T-helper 9 cell (primary cell): ENCODE results near the gene PANK4.
A peak's percentile ranks its signal among the peaks of the same experiment; 100 is the strongest.
"Not testable (repeated sequence)": the region's sequence is repeated elsewhere in the genome, so short reads cannot be mapped to it uniquely, and the experiment has no call there.

Experiments used
- DNase-seq: peaks from one replicate; pipeline ENCODE4 v3.0.0-alpha.2; 2020

Gene PANK4

GRCh38 chr1:2473198-2473597 is 53.2 kb downstream of the PANK4 start:
- DNase-seq = no peak

- no peak for DNase-seq
Observed at GRCh38 chr1:2472561-2473177, 53.7 kb downstream of the PANK4 start.

- DNase-seq = no peak
Observed at GRCh38 chr1:2472109-2472508, 54.3 kb downstream of the PANK4 start.

- DNase-seq = no peak
Observed at GRCh38 chr1:2471587-2472001, 54.8 kb downstream of the PANK4 start.

- DNase-seq = no peak
Observed at GRCh38 chr1:2471159-2471471, 55.3 kb downstream of the PANK4 start.

GRCh38 chr1:2470290-2471158 is 55.9 kb downstream of the PANK4 start:
- DNase-seq = no peak

- no peak for DNase-seq
Observed at GRCh38 chr1:2469103-2469940, 57.1 kb downstream of the PANK4 start.

- DNase-seq = no peak
Observed at GRCh38 chr1:2468540-2468939, 57.9 kb downstream of the PANK4 start.

GRCh38 chr1:2468041-2468472 is 58.3 kb downstream of the PANK4 start:
- DNase-seq = peak; percentile 43

- DNase-seq = peak; percentile 19
Observed at GRCh38 chr1:2466958-2467554, 59.3 kb downstream of the PANK4 start.

GRCh38 chr1:2466270-2466665 is 60.1 kb downstream of the PANK4 start:
- no peak for DNase-seq

GRCh38 chr1:2465371-2466269 is 60.8 kb downstream of the PANK4 start:
- DNase-seq = no peak

- no peak for DNase-seq
Observed at GRCh38 chr1:2463396-2463795, 63.0 kb downstream of the PANK4 start.

GRCh38 chr1:2462819-2463218 is 63.6 kb downstream of the PANK4 start:
- no peak for DNase-seq

GRCh38 chr1:2460996-2461751 is 65.2 kb downstream of the PANK4 start:
- no peak for DNase-seq

- DNase-seq = no peak
Observed at GRCh38 chr1:2460203-2460602, 66.2 kb downstream of the PANK4 start.

- DNase-seq = no peak
Observed at GRCh38 chr1:2459757-2460156, 66.6 kb downstream of the PANK4 start.

- not testable (repeated sequence) for DNase-seq
Observed at GRCh38 chr1:2459102-2459753, 67.2 kb downstream of the PANK4 start.

- DNase-seq = no peak
Observed at GRCh38 chr1:2458687-2459086, 67.7 kb downstream of the PANK4 start.
